Chondrocyte (in vitro differentiated cells): ENCODE measurements around the gene ADIRF. TPM values are rescaled to one million over a fixed set of nuclear protein-coding genes. Genes with fewer than 3 reads are reported as not detected.

Source experiments
- DNase-seq: peaks from one replicate; pipeline ENCODE4 v3.0.0; 2021; ENCODE audit warnings: mixed read lengths, low spot score
- H3K27ac Mint-ChIP-seq: one replicate; pipeline ENCODE4 v1.8.0; 2021; ENCODE audit warnings: mild to moderate bottlenecking, moderate library complexity, mixed read lengths; ENCODE audit not compliant: unreplicated experiment
- H3K27me3 Mint-ChIP-seq: 2 replicates; pipeline ENCODE4 v1.8.0; 2021; ENCODE audit warnings: low read depth, mixed read lengths
- H3K36me3 Mint-ChIP-seq: 2 replicates; pipeline ENCODE4 v1.8.0; 2021; ENCODE audit warnings: low read depth, mixed read lengths
- H3K4me1 Mint-ChIP-seq: 2 replicates; pipeline ENCODE4 v1.8.0; 2021; ENCODE audit warnings: low read depth, mild to moderate bottlenecking, mixed read lengths
- H3K4me3 Mint-ChIP-seq: one replicate; pipeline ENCODE4 v1.8.0; 2021; ENCODE audit warnings: mild to moderate bottlenecking, moderate library complexity, mixed read lengths; ENCODE audit not compliant: unreplicated experiment
- H3K9me3 Mint-ChIP-seq: 2 replicates; pipeline ENCODE4 v1.8.0; 2021; ENCODE audit warnings: low read depth, mixed read lengths
- CTCF ChIP-seq: fragments of 200-600 bp; sonication (generic); IDR thresholded peaks from 2 replicates; pipeline ENCODE4 v1.5.0; 2021; ENCODE audit warnings: antibody characterized with exemption, mild to moderate bottlenecking, moderate library complexity
- total RNA-seq: library from RNA; stranded (reverse); gene quantifications from 3 replicates; pipeline ENCODE4 v1.2.1, GENCODE V29; 2021

The ADIRF gene
- total RNA-seq, 1 donor from 2014 or later, result 0.65 TPM

DNA sequence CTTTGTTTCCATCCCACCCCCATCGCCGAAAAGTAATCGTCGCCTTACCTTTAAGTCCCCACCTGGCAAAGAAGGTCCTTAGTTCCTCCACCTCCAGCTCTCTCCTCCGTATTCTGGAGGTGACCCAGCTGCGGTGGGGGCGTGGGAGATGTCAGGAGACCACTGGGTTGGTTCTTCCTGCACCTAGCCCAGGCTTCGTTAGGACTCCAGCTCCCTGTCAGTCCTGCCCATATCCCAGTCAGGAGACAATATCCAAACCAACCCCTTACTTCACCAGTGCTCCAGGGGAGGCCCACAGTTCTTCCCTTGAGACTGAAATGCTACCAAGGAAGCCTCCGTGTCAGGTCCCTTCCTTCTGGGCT lies 693 bp downstream of the ADIRF start:
- no peak overlapping the region for H3K27ac Mint-ChIP-seq
- no peak for DNase-seq
- no peaks in the 10 kb centered on the region for H3K36me3 Mint-ChIP-seq
- H3K27me3 Mint-ChIP-seq, result no peaks in the 10 kb centered on the region
- peaks cover 41% of the 10 kb centered on the region for H3K4me1 Mint-ChIP-seq
- no peak overlapping the region for H3K4me3 Mint-ChIP-seq
- TF ChIP-seq CTCF, result no peak
- no peaks in the 10 kb centered on the region for H3K9me3 Mint-ChIP-seq

GRCh38 chr10:86969421-86970041 lies 1.2 kb downstream of the ADIRF start:
- peak overlapping the region; percentile 89 for H3K4me3 Mint-ChIP-seq
- H3K27ac Mint-ChIP-seq, result peak overlapping the region; percentile 96
- peaks cover 46% of the 10 kb centered on the region for H3K4me1 Mint-ChIP-seq
- TF ChIP-seq CTCF, result no peak
- no peaks in the 10 kb centered on the region for H3K36me3 Mint-ChIP-seq
- no peaks in the 10 kb centered on the region for H3K27me3 Mint-ChIP-seq
- peak; percentile 59 for DNase-seq
- H3K9me3 Mint-ChIP-seq, result no peaks in the 10 kb centered on the region

- Mint-ChIP-seq H3K27me3 (no peaks in the 10 kb centered on the region), H3K4me1 (peaks cover 51% of the 10 kb centered on the region), H3K4me3 (peak overlapping the region; percentile 89), H3K36me3 (no peaks in the 10 kb centered on the region), H3K9me3 (no peaks in the 10 kb centered on the region), H3K27ac (peak overlapping the region; percentile 96)
- no peak for TF ChIP-seq CTCF
- peak; percentile 89 for DNase-seq
Measured at GRCh38 chr10:86970162-86970981, 2.1 kb downstream of the ADIRF start.

DNA sequence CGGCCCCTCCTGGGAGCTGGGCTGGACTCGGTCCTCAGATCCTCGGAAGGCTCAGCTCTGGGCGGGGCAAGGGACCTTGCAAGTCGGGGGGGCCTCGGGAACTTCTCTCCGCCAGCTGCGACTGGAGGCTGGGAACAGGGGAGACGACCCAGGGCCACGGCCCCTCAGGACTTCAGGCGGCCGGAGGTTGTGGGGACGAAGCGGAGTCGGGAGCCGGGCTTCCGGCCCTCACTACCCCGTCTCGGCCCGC lies 2.6 kb downstream of the ADIRF start:
- H3K27ac Mint-ChIP-seq, result peak overlapping the region; percentile 96
- H3K9me3 Mint-ChIP-seq, result no peaks in the 10 kb centered on the region

More for the DNA sequence above, 2.6 kb downstream of the ADIRF start:
- peaks cover 51% of the 10 kb centered on the region for H3K4me1 Mint-ChIP-seq
- peak overlapping the region; percentile 89 for H3K4me3 Mint-ChIP-seq
- H3K27me3 Mint-ChIP-seq, result no peaks in the 10 kb centered on the region
- H3K36me3 Mint-ChIP-seq, result no peaks in the 10 kb centered on the region
- no peak for TF ChIP-seq CTCF
- no peak for DNase-seq
